HEK293T (cell line): Measurements from ENCODE around the gene BCL2L15.

Source experiments
- BHLHE40 ChIP-seq: fragments of 450-650 bp; IDR thresholded peaks from 2 replicates; pipeline ENCODE4 v1.6.1; 2016; ENCODE audit warnings: mild to moderate bottlenecking, moderate library complexity, borderline replicate concordance
- ELF4 ChIP-seq: fragments of 450-650 bp; IDR thresholded peaks from 2 replicates; pipeline ENCODE4 v1.6.1; 2017; ENCODE audit warnings: antibody characterized with exemption
- FOXA1 ChIP-seq: fragments of 450-650 bp; IDR thresholded peaks from 2 replicates; pipeline ENCODE4 v1.6.1; 2016; ENCODE audit warnings: mild to moderate bottlenecking
- FOXK2 ChIP-seq: fragments of 450-650 bp; IDR thresholded peaks from 2 replicates; pipeline ENCODE4 v1.6.1; 2016; ENCODE audit warnings: mild to moderate bottlenecking
- FOXM1 ChIP-seq: fragments of 450-650 bp; IDR thresholded peaks from 2 replicates; pipeline ENCODE4 v1.6.1; 2017; ENCODE audit warnings: mild to moderate bottlenecking, borderline replicate concordance
- HDGF ChIP-seq: fragments of 450-650 bp; IDR thresholded peaks from 2 replicates; pipeline ENCODE4 v1.6.1; 2017; ENCODE audit warnings: antibody characterized with exemption, borderline replicate concordance
- L3MBTL2 ChIP-seq: fragments of 450-650 bp; conservative IDR thresholded peaks from 2 replicates; pipeline ENCODE4 v1.6.1; 2016; ENCODE audit warnings: mild to moderate bottlenecking
- LEF1 ChIP-seq: fragments of 450-650 bp; IDR thresholded peaks from 2 replicates; pipeline ENCODE4 v1.6.1; 2017; ENCODE audit warnings: mild to moderate bottlenecking, borderline replicate concordance
- NFRKB ChIP-seq: fragments of 450-650 bp; IDR thresholded peaks from 2 replicates; pipeline ENCODE4 v1.6.1; 2016; ENCODE audit warnings: mild to moderate bottlenecking, moderate library complexity
- PKNOX1 ChIP-seq: fragments of 450-650 bp; IDR thresholded peaks from 2 replicates; pipeline ENCODE4 v1.6.1; 2016
- SP1 ChIP-seq: fragments of 450-650 bp; IDR thresholded peaks from 2 replicates; pipeline ENCODE4 v1.6.1; 2017

GRCh38 chr1:113917400-113918082, 30.2 kb upstream of the BCL2L15 start:
- TF ChIP-seq FOXA1 (no peak), NFRKB (no peak), SP1 (no peak), FOXM1 (no peak), L3MBTL2 (no peak), LEF1 (no peak), FOXK2 (no peak), PKNOX1 (no peak), HDGF (no peak), BHLHE40 (no peak), ELF4 (no peak)
